GM12864 (cell line): ENCODE results near the gene NCEH1.

Source experiments
- DNase-seq: peaks from one replicate; pipeline ENCODE4 v3.0.0-alpha.2; 2011; ENCODE audit warnings: low read depth
- H3K4me3 ChIP-seq: 2 replicates; pipeline ENCODE4 v1.5.1; 2011; ENCODE audit warnings: mild to moderate bottlenecking, low read depth, low read length, control low read depth
- CTCF ChIP-seq: IDR thresholded peaks from 2 replicates; pipeline ENCODE4 v1.5.1; 2011; ENCODE audit warnings: low read depth, mild to moderate bottlenecking, moderate library complexity, low read length, control low read depth, inconsistent platforms; ENCODE audit errors: missing control alignments

NCEH1 gene

GRCh38 chr3:172617976-172618375 lies 92.9 kb downstream of the NCEH1 start:
- no peak for TF ChIP-seq CTCF
- H3K4me3 ChIP-seq = no peak overlapping the region
- no peak for DNase-seq

- DNase-seq = no peak
- no peak for TF ChIP-seq CTCF
These were observed 93.7 kb downstream of the NCEH1 start for GRCh38 chr3:172617013-172617706.

GRCh38 chr3:172616031-172616461 lies 94.8 kb downstream of the NCEH1 start:
- TF ChIP-seq CTCF = no peak

More at GRCh38 chr3:172617013-172617706, 93.7 kb downstream of the NCEH1 start:
- H3K4me3 ChIP-seq = no peak overlapping the region

GRCh38 chr3:172615296-172615695 lies 95.6 kb downstream of the NCEH1 start:
- no peak for TF ChIP-seq CTCF
- no peak overlapping the region for H3K4me3 ChIP-seq

More at GRCh38 chr3:172616031-172616461, 94.8 kb downstream of the NCEH1 start:
- no peak overlapping the region for H3K4me3 ChIP-seq
- no peak for DNase-seq

GRCh38 chr3:172614340-172615274 lies 96.3 kb downstream of the NCEH1 start:
- no peak for TF ChIP-seq CTCF
- no peak for DNase-seq
- no peak overlapping the region for H3K4me3 ChIP-seq

More at GRCh38 chr3:172615296-172615695, 95.6 kb downstream of the NCEH1 start:
- DNase-seq = no peak

GRCh38 chr3:172613845-172614244 lies 97.0 kb downstream of the NCEH1 start:
- H3K4me3 ChIP-seq = no peak overlapping the region
- DNase-seq = no peak
- TF ChIP-seq CTCF = no peak
